ENCODE results near the gene MARCHF10. TPM values are rescaled to one million over a fixed set of nuclear protein-coding genes. Genes with fewer than 3 reads are reported as not detected.
"Not testable (repeated sequence)": the region's sequence is repeated elsewhere in the genome, so short reads cannot be mapped to it uniquely, and the experiment has no call there.

MARCHF10 gene
- total and polyA plus RNA-seq, 2 of the 13 experiments (the other 11 are each of a cell fraction or from before 2014, with no cell fraction given) = not detected

GRCh38 chr17:62692159-62692651 lies 115.9 kb downstream of the MARCHF10 start:
- DNase-seq (ENCODE audit: low spot score) (no peak), FAIRE-seq (no peak), ATAC-seq (no peak)
- Histone ChIP-seq H3K27me3 (ENCODE audit: control insufficient read depth in 1 of 2, insufficient read depth in 2 of 2, low read length in 2 of 2) (peaks cover 11 to 38% of the 10 kb centered on the region in 2 experiments), H3K27ac (ENCODE audit: extremely low read length, insufficient read depth, low read length) (no peak overlapping the region), H3K4me3 (replicated peaks in 1 of 3; ENCODE audit: insufficient read depth in 1 of 3, low read depth in 2 of 3, low read length in 3 of 3) (no peak overlapping the region), H2AFZ (ENCODE audit: low read length) (no peak overlapping the region), H3K4me2 (ENCODE audit: low read depth, low read length) (no peak overlapping the region), H3K9me3 (ENCODE audit: low read length) (no peaks in the 10 kb centered on the region), H4K20me1 (ENCODE audit: insufficient read depth, low read length) (0 out of 2 replicates have a peak, but pooled peaks cover 7% of the 10 kb centered on the region), H3K9ac (ENCODE audit: insufficient read depth, low read depth, low read length) (no peak overlapping the region), H3K4me1 (ENCODE audit: insufficient read depth, low read length) (peaks cover 3% of the 10 kb centered on the region), H3K36me3 (replicated peaks in 1 of 2; ENCODE audit: control insufficient read depth in 1 of 2, insufficient read depth in 2 of 2, low read length in 2 of 2) (no peaks in the 10 kb centered on the region), H3K79me2 (ENCODE audit: insufficient read depth, low read length) (no peaks in the 10 kb centered on the region)
- TF ChIP-seq ZNF136 (CRISPR knock-in tag; IDR thresholded peaks at IDR 0.05; ENCODE audit: low read depth) (no peak), ZNF20 (CRISPR knock-in tag; IDR thresholded peaks at IDR 0.05) (no peak), ZNF782 (CRISPR knock-in tag; IDR thresholded peaks at IDR 0.05; ENCODE audit: borderline replicate concordance) (no peak), ZNF792 (CRISPR knock-in tag; IDR thresholded peaks at IDR 0.05) (no peak), ZNF83 (CRISPR knock-in tag; IDR thresholded peaks at IDR 0.05; ENCODE audit: borderline replicate concordance) (no peak), ARNT2 (CRISPR knock-in tag; IDR thresholded peaks at IDR 0.05; ENCODE audit: low read depth) (no peak), PHB2 (IDR thresholded peaks at IDR 0.05; ENCODE audit: partially characterized antibody) (no peak)
- 63% methylated on average over 12 of the region's 20 CpGs for WGBS (ENCODE audit: low lambda C conversion rate)
- intact Hi-C loops (cut with micrococcal nuclease; ENCODE audit: unreplicated experiment) (no loop called here), in situ Hi-C loops (cut with HindIII; ENCODE audit: extremely low pct_ligation_motif_present, low pct_unique_long_range_greater_than_20kb) (no loop called here)
- ChIA-PET POLR2A (no interaction called here), CTCF (ENCODE audit: low intra/inter-chr PET ratio, low total read pairs) (no interaction called here)
- no TSS peak for BruUV-seq (replicated peaks)

DNA sequence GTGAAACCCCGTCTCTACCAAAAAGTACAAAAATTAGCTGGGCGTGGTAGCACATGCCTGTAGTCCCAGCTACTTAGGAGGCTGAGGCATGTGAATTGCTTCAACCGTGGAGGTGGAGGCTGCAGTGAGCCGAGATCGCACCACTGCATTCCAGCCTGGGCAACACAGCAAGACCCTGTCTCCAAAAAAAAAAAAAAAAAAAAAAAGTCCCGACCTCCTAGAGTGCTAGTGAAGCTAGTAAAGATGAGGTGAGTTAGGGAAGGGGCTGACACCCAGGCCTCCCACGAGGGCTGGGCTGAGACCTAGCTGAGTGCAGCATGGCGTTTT lies 116.6 kb downstream of the MARCHF10 start:
- POLR2A ChIA-PET; intact Hi-C loops (cut with micrococcal nuclease; ENCODE audit: unreplicated experiment); in situ Hi-C loops (cut with HindIII; ENCODE audit: extremely low pct_ligation_motif_present, low pct_unique_long_range_greater_than_20kb); H3K4me2 ChIP-seq (ENCODE audit: low read depth, low read length); BruUV-seq (replicated peaks); H2AFZ ChIP-seq (ENCODE audit: low read length); H3K36me3 ChIP-seq (replicated peaks in 1 of 2; ENCODE audit: control insufficient read depth in 1 of 2, insufficient read depth in 2 of 2, low read length in 2 of 2); H3K4me1 ChIP-seq (ENCODE audit: insufficient read depth, low read length); CTCF ChIA-PET (ENCODE audit: low intra/inter-chr PET ratio, low total read pairs); H3K4me3 ChIP-seq (replicated peaks in 1 of 3; ENCODE audit: insufficient read depth in 1 of 3, low read depth in 2 of 3, low read length in 3 of 3); FAIRE-seq; H3K79me2 ChIP-seq (ENCODE audit: insufficient read depth, low read length); H3K9ac ChIP-seq (ENCODE audit: insufficient read depth, low read depth, low read length); DNase-seq (ENCODE audit: low spot score); H3K9me3 ChIP-seq (ENCODE audit: low read length); H4K20me1 ChIP-seq (ENCODE audit: insufficient read depth, low read length); ATAC-seq; H3K27ac ChIP-seq (ENCODE audit: extremely low read length, insufficient read depth, low read length): not testable (repeated sequence)
- 0 out of 2 replicates have a peak, but pooled peaks have one; percentile 20 for TF ChIP-seq ZNF121 (CRISPR knock-in tag; IDR thresholded peaks at IDR 0.05)
- WGBS (ENCODE audit: low lambda C conversion rate) = 24% methylated on average over 8 of the region's 8 CpGs
- H3K27me3 ChIP-seq (ENCODE audit: control insufficient read depth in 1 of 2, insufficient read depth in 2 of 2, low read length in 2 of 2) = peaks cover 10 to 32% of the 10 kb centered on the region in 2 experiments
